ENCODE data around the gene GPSM3.

GPSM3 gene

GRCh38 chr6:32192608-32193039 lies at the start of gene GPSM3:
Gene GPSM3 (minus strand): TSS chr6:32192643. CDS start chr6:32192513, 130 bp downstream.
- H3K27me3 Mint-ChIP-seq: no peaks in the 10 kb centered on the region
- peak in 1 of 2 donors; percentile 54 for DNase-seq (ENCODE audit: low spot score in 2 of 2)
- peak within 1 kb of the TSS; percentile 95 for H3K27ac Mint-ChIP-seq
- no peak for ATAC-seq (ENCODE audit: low read depth)
- peaks cover 44% of the 10 kb centered on the region for H3K4me1 Mint-ChIP-seq
- H3K4me3 Mint-ChIP-seq: peak within 1 kb of the TSS; percentile 100
- H3K9me3 Mint-ChIP-seq: no peaks in the 10 kb centered on the region
- peaks cover 25% of the 10 kb centered on the region for H3K36me3 Mint-ChIP-seq

- Mint-ChIP-seq H3K9me3 (peaks cover 2% of the 10 kb centered on the region), H3K27me3 (no peaks in the 10 kb centered on the region), H3K4me3 (no peak overlapping the region), H3K4me1 (peaks cover 15% of the 10 kb centered on the region), H3K36me3 (no peaks in the 10 kb centered on the region), H3K27ac (no peak overlapping the region)
- DNase-seq (ENCODE audit: low spot score in 2 of 2) (no peak), ATAC-seq (ENCODE audit: low read depth) (no peak)
Observed at GRCh38 chr6:32240686-32241085, 48.2 kb upstream of the GPSM3 start.

GRCh38 chr6:32239462-32239861 lies 47.0 kb upstream of the GPSM3 start:
- ATAC-seq (ENCODE audit: low read depth): no peak
- H3K4me1 Mint-ChIP-seq: peaks cover 10% of the 10 kb centered on the region
- peaks cover 2% of the 10 kb centered on the region for H3K9me3 Mint-ChIP-seq
- peaks cover 2% of the 10 kb centered on the region for H3K36me3 Mint-ChIP-seq
- DNase-seq (ENCODE audit: low spot score in 2 of 2): no peak
- no peak overlapping the region for H3K4me3 Mint-ChIP-seq
- no peak overlapping the region for H3K27ac Mint-ChIP-seq
- no peaks in the 10 kb centered on the region for H3K27me3 Mint-ChIP-seq

GRCh38 chr6:32234934-32235333 lies 42.5 kb upstream of the GPSM3 start:
- H3K36me3 Mint-ChIP-seq: peaks cover 4% of the 10 kb centered on the region
- no peaks in the 10 kb centered on the region for H3K9me3 Mint-ChIP-seq
- H3K4me3 Mint-ChIP-seq: no peak overlapping the region
- H3K4me1 Mint-ChIP-seq: no peaks in the 10 kb centered on the region
- H3K27me3 Mint-ChIP-seq: no peaks in the 10 kb centered on the region
- DNase-seq (ENCODE audit: low spot score in 2 of 2) (no peak), ATAC-seq (ENCODE audit: low read depth) (no peak)
- no peak overlapping the region for H3K27ac Mint-ChIP-seq

- peaks cover 57% of the 10 kb centered on the region for H3K4me1 Mint-ChIP-seq
- H3K4me3 Mint-ChIP-seq: peak overlapping the region; percentile 8
Observed at GRCh38 chr6:32226434-32226833, 34.0 kb upstream of the GPSM3 start.

GRCh38 chr6:32224696-32225095 lies 32.3 kb upstream of the GPSM3 start:
- Mint-ChIP-seq H3K36me3 (no peaks in the 10 kb centered on the region), H3K4me3 (peak overlapping the region; percentile 30), H3K27me3 (no peaks in the 10 kb centered on the region), H3K4me1 (peaks cover 61% of the 10 kb centered on the region), H3K27ac (peak overlapping the region; percentile 84), H3K9me3 (no peaks in the 10 kb centered on the region)
- DNase-seq (ENCODE audit: low spot score in 2 of 2) (peak in 1 of 2 donors; percentile 32), ATAC-seq (ENCODE audit: low read depth) (peak; percentile 90)

More at GRCh38 chr6:32226434-32226833, 34.0 kb upstream of the GPSM3 start:
- no peaks in the 10 kb centered on the region for H3K27me3 Mint-ChIP-seq
- peak in 1 of 2 donors; percentile 23 for DNase-seq (ENCODE audit: low spot score in 2 of 2)
- H3K27ac Mint-ChIP-seq: peak overlapping the region; percentile 12
- H3K36me3 Mint-ChIP-seq: no peaks in the 10 kb centered on the region
- ATAC-seq (ENCODE audit: low read depth): peak; percentile 54
- no peaks in the 10 kb centered on the region for H3K9me3 Mint-ChIP-seq

GRCh38 chr6:32223258-32224235 lies 31.1 kb upstream of the GPSM3 start, which contains the start of gene NOTCH4:
Gene NOTCH4 (minus strand): TSS chr6:32224067. CDS start chr6:32223928, 139 bp downstream.
- DNase-seq (ENCODE audit: low spot score in 2 of 2) (no peak), ATAC-seq (ENCODE audit: low read depth) (no peak)
- peak within 1 kb of the TSS; percentile 84 for H3K27ac Mint-ChIP-seq
- H3K27me3 Mint-ChIP-seq: no peaks in the 10 kb centered on the region
- no peaks in the 10 kb centered on the region for H3K9me3 Mint-ChIP-seq
- H3K36me3 Mint-ChIP-seq: no peaks in the 10 kb centered on the region
- H3K4me3 Mint-ChIP-seq: peak within 1 kb of the TSS; percentile 30
- peaks cover 62% of the 10 kb centered on the region for H3K4me1 Mint-ChIP-seq

GRCh38 chr6:32222333-32223230 lies 30.1 kb upstream of the GPSM3 start:
- Mint-ChIP-seq H3K36me3 (no peaks in the 10 kb centered on the region), H3K4me1 (peaks cover 54% of the 10 kb centered on the region), H3K27ac (peak overlapping the region; percentile 79), H3K27me3 (no peaks in the 10 kb centered on the region), H3K9me3 (no peaks in the 10 kb centered on the region), H3K4me3 (peak overlapping the region; percentile 28)
- ATAC-seq (ENCODE audit: low read depth) (no peak), DNase-seq (ENCODE audit: low spot score in 2 of 2) (no peak)

- Mint-ChIP-seq H3K36me3 (no peaks in the 10 kb centered on the region), H3K27me3 (no peaks in the 10 kb centered on the region), H3K4me1 (peaks cover 41% of the 10 kb centered on the region), H3K27ac (no peak overlapping the region), H3K4me3 (no peak overlapping the region), H3K9me3 (no peaks in the 10 kb centered on the region)
- ATAC-seq (ENCODE audit: low read depth) (no peak), DNase-seq (ENCODE audit: low spot score in 2 of 2) (no peak)
Observed at GRCh38 chr6:32220021-32220420, 27.6 kb upstream of the GPSM3 start.

GRCh38 chr6:32218167-32218566 lies 25.7 kb upstream of the GPSM3 start:
- H3K4me1 Mint-ChIP-seq: peaks cover 31% of the 10 kb centered on the region

GRCh38 chr6:32216998-32217397 lies 24.6 kb upstream of the GPSM3 start:
- DNase-seq (ENCODE audit: low spot score in 2 of 2): no peak
- H3K9me3 Mint-ChIP-seq: no peaks in the 10 kb centered on the region
- H3K36me3 Mint-ChIP-seq: no peaks in the 10 kb centered on the region
- H3K27me3 Mint-ChIP-seq: no peaks in the 10 kb centered on the region
- peaks cover 21% of the 10 kb centered on the region for H3K4me1 Mint-ChIP-seq
- no peak for ATAC-seq (ENCODE audit: low read depth)
- no peak overlapping the region for H3K27ac Mint-ChIP-seq
- H3K4me3 Mint-ChIP-seq: no peak overlapping the region

More at GRCh38 chr6:32218167-32218566, 25.7 kb upstream of the GPSM3 start:
- Mint-ChIP-seq H3K27ac (no peak overlapping the region), H3K4me3 (no peak overlapping the region), H3K27me3 (no peaks in the 10 kb centered on the region), H3K9me3 (no peaks in the 10 kb centered on the region), H3K36me3 (no peaks in the 10 kb centered on the region)
- ATAC-seq (ENCODE audit: low read depth) (no peak), DNase-seq (ENCODE audit: low spot score in 2 of 2) (no peak)

GRCh38 chr6:32216285-32216684 lies 23.8 kb upstream of the GPSM3 start:
- no peak overlapping the region for H3K27ac Mint-ChIP-seq
- no peaks in the 10 kb centered on the region for H3K36me3 Mint-ChIP-seq
- no peaks in the 10 kb centered on the region for H3K9me3 Mint-ChIP-seq
- H3K27me3 Mint-ChIP-seq: no peaks in the 10 kb centered on the region
- no peak for DNase-seq (ENCODE audit: low spot score in 2 of 2)
- ATAC-seq (ENCODE audit: low read depth): no peak
- peaks cover 17% of the 10 kb centered on the region for H3K4me1 Mint-ChIP-seq
- H3K4me3 Mint-ChIP-seq: no peak overlapping the region

- Mint-ChIP-seq H3K27me3 (no peaks in the 10 kb centered on the region), H3K36me3 (no peaks in the 10 kb centered on the region), H3K27ac (no peak overlapping the region), H3K9me3 (no peaks in the 10 kb centered on the region), H3K4me1 (peaks cover 17% of the 10 kb centered on the region), H3K4me3 (no peak overlapping the region)
- ATAC-seq (ENCODE audit: low read depth) (no peak), DNase-seq (ENCODE audit: low spot score in 2 of 2) (no peak)
Observed at GRCh38 chr6:32215617-32216016, 23.2 kb upstream of the GPSM3 start.

- Mint-ChIP-seq H3K27ac (peak overlapping the region; percentile 19), H3K36me3 (no peaks in the 10 kb centered on the region), H3K4me1 (peaks cover 12% of the 10 kb centered on the region), H3K4me3 (no peak overlapping the region), H3K9me3 (no peaks in the 10 kb centered on the region), H3K27me3 (no peaks in the 10 kb centered on the region)
- no peak for DNase-seq (ENCODE audit: low spot score in 2 of 2)
- no peak for ATAC-seq (ENCODE audit: low read depth)
Observed at GRCh38 chr6:32214126-32214525, 21.7 kb upstream of the GPSM3 start.

All from memory B cell (primary cell).